A549 (cell line): Measurements from ENCODE around the gene IGF1.

Experiments
- CBX2 ChIP-seq: fragments of 200-600 bp; sonication (generic); IDR thresholded peaks from 2 replicates; pipeline ENCODE4 v1.6.1; 2016; ENCODE audit warnings: low read depth, mild to moderate bottlenecking, borderline replicate concordance
- CBX8 ChIP-seq: fragments of 200-600 bp; sonication (generic); IDR thresholded peaks from 2 replicates; pipeline ENCODE4 v1.6.1; 2016
- CTCF ChIP-seq: fragments of >200 bp; sonication (Bioruptor Twin); formaldehyde crosslinking; IDR thresholded peaks from 3 replicates; pipeline ENCODE4 v1.5.1; 2016
- E2F6 ChIP-seq: IDR thresholded peaks from 2 replicates; pipeline ENCODE4 v1.6.1; 2012; ENCODE audit warnings: low read depth, borderline replicate concordance
- EP300 ChIP-seq, 2 experiments: fragments of >200 bp; sonication (Bioruptor Twin); formaldehyde crosslinking; IDR thresholded peaks; 2 replicates in 1 of 2; 3 replicates in 1 of 2; pipeline ENCODE4 v1.6.1; 2016 to 2017
- JUNB ChIP-seq: fragments of >200 bp; sonication (Bioruptor Twin); formaldehyde crosslinking; IDR thresholded peaks from 2 replicates; pipeline ENCODE4 v1.6.1; 2016
- KDM5A ChIP-seq: fragments of 200-600 bp; sonication (generic); IDR thresholded peaks from 2 replicates; pipeline ENCODE4 v1.6.1; 2016; ENCODE audit warnings: antibody characterized with exemption, mild to moderate bottlenecking
- MAX ChIP-seq: IDR thresholded peaks from 2 replicates; pipeline ENCODE4 v1.6.1; 2012
- POLR2A ChIP-seq: IDR thresholded peaks from 2 replicates; pipeline ENCODE4 v1.6.1; 2012; ENCODE audit warnings: mild to moderate bottlenecking, low read length
- RAD21 ChIP-seq, 2 experiments: fragments of >200 bp in 1 of 2; sonication (Bioruptor Twin) in 1 of 2; formaldehyde crosslinking in 1 of 2; IDR thresholded peaks in 1 of 2; conservative IDR thresholded peaks in 1 of 2; 2 replicates in 1 of 2; 3 replicates in 1 of 2; pipeline ENCODE4 v1.6.1; 2012 to 2018; ENCODE audit warnings: inconsistent platforms in 1 of 2
- RFX5 ChIP-seq: fragments of 450-650 bp; IDR thresholded peaks from 2 replicates; pipeline ENCODE4 v1.7.1; 2014; ENCODE audit warnings: antibody characterized with exemption, mild to moderate bottlenecking, moderate library complexity
- TF ChIP-seq, protein P1 (sequence below): fragments of 150-350 bp; IDR thresholded peaks from 2 replicates; pipeline ENCODE4 v1.6.1; 2014; ENCODE audit warnings: low read depth, mild to moderate bottlenecking, low read length
- TF ChIP-seq, protein P2 (sequence below): fragments of 200-600 bp; sonication (generic); IDR thresholded peaks from 2 replicates; pipeline ENCODE4 v1.6.1; 2016; ENCODE audit warnings: antibody characterized with exemption, mild to moderate bottlenecking, moderate library complexity

DNA sequence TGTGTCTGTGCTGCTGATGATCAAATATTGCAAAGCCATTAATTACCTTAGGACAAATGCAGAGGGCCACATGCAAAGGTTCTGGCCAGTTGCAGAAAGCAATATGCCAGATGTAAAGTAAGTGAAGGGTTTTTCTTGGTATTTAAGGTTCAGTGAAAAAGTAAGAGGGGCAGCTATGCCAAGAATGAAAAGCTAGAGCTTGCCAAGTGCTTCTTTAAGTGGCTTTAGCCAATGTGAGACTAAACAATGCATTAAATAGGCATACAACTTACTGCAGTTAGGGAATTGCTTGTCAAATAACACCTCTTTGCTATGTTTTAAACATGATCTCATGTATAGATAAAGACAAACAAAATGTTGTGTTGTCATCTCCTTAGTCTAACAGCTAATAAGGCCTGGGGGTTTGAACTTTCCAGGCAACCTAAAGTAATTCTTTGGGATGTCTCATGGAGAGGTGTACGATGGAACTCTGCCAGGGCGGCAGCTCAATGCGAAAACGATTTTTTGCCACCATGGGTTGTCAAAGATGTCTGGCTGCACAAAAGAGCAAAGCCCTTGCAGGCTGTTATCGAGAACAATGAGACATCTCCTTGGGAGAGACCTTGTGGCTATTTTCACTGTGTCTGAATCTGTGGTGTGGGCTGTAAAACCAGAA is 12.0 kb downstream of the IGF1 start:
- no peak for TF ChIP-seq POLR2A
- no peak for TF ChIP-seq RFX5
- TF ChIP-seq MAX: no peak
- TF ChIP-seq CTCF: no peak
- TF ChIP-seq, protein P1, sequence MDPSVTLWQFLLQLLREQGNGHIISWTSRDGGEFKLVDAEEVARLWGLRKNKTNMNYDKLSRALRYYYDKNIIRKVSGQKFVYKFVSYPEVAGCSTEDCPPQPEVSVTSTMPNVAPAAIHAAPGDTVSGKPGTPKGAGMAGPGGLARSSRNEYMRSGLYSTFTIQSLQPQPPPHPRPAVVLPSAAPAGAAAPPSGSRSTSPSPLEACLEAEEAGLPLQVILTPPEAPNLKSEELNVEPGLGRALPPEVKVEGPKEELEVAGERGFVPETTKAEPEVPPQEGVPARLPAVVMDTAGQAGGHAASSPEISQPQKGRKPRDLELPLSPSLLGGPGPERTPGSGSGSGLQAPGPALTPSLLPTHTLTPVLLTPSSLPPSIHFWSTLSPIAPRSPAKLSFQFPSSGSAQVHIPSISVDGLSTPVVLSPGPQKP: no peak
- TF ChIP-seq CBX8: no peak
- TF ChIP-seq KDM5A: no peak
- TF ChIP-seq EP300 (IDR thresholded peaks at IDR 0.05): no peak
- TF ChIP-seq E2F6: no peak
- TF ChIP-seq, protein P2, sequence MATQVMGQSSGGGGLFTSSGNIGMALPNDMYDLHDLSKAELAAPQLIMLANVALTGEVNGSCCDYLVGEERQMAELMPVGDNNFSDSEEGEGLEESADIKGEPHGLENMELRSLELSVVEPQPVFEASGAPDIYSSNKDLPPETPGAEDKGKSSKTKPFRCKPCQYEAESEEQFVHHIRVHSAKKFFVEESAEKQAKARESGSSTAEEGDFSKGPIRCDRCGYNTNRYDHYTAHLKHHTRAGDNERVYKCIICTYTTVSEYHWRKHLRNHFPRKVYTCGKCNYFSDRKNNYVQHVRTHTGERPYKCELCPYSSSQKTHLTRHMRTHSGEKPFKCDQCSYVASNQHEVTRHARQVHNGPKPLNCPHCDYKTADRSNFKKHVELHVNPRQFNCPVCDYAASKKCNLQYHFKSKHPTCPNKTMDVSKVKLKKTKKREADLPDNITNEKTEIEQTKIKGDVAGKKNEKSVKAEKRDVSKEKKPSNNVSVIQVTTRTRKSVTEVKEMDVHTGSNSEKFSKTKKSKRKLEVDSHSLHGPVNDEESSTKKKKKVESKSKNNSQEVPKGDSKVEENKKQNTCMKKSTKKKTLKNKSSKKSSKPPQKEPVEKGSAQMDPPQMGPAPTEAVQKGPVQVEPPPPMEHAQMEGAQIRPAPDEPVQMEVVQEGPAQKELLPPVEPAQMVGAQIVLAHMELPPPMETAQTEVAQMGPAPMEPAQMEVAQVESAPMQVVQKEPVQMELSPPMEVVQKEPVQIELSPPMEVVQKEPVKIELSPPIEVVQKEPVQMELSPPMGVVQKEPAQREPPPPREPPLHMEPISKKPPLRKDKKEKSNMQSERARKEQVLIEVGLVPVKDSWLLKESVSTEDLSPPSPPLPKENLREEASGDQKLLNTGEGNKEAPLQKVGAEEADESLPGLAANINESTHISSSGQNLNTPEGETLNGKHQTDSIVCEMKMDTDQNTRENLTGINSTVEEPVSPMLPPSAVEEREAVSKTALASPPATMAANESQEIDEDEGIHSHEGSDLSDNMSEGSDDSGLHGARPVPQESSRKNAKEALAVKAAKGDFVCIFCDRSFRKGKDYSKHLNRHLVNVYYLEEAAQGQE: no peak
- no peak for TF ChIP-seq RAD21 (conservative IDR thresholded peaks at IDR 0.05 in 1 of 2, IDR thresholded peaks at IDR 0.05 in 1 of 2)
- no peak for TF ChIP-seq JUNB
- TF ChIP-seq CBX2: no peak
